Measurements from ENCODE around the gene AKAP13.

GRCh38 chr15:85330901-85331588, 49.4 kb upstream of the AKAP13 start:
- TF ChIP-seq POLR2A (IDR thresholded peaks at IDR 0.05): peak in 1 of 2 donors; percentile 54
- TF ChIP-seq, protein P1, sequence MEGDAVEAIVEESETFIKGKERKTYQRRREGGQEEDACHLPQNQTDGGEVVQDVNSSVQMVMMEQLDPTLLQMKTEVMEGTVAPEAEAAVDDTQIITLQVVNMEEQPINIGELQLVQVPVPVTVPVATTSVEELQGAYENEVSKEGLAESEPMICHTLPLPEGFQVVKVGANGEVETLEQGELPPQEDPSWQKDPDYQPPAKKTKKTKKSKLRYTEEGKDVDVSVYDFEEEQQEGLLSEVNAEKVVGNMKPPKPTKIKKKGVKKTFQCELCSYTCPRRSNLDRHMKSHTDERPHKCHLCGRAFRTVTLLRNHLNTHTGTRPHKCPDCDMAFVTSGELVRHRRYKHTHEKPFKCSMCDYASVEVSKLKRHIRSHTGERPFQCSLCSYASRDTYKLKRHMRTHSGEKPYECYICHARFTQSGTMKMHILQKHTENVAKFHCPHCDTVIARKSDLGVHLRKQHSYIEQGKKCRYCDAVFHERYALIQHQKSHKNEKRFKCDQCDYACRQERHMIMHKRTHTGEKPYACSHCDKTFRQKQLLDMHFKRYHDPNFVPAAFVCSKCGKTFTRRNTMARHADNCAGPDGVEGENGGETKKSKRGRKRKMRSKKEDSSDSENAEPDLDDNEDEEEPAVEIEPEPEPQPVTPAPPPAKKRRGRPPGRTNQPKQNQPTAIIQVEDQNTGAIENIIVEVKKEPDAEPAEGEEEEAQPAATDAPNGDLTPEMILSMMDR (IDR thresholded peaks at IDR 0.05): peak; percentile 60 to 99 (median 92)
